Testis (tissue), 2 donors: ENCODE data around the gene CDH10.

ENCODE experiments used
- CTCF ChIP-seq, 3 experiments: fragments of 450-650 bp in 2 of 3; fragments of 200-600 bp in 1 of 3; sonication (generic) in 1 of 3; IDR thresholded peaks; one replicate each; pipeline ENCODE4 v1.5.1; 2016 to 2019; ENCODE audit warnings: antibody characterized with exemption in 3 of 3, mild to moderate bottlenecking in 2 of 3, moderate library complexity in 1 of 3
- POLR2A ChIP-seq: fragments of 450-650 bp; IDR thresholded peaks from one replicate; pipeline ENCODE4 v1.6.1; 2017; ENCODE audit warnings: antibody characterized with exemption, mild to moderate bottlenecking, moderate library complexity

DNA sequence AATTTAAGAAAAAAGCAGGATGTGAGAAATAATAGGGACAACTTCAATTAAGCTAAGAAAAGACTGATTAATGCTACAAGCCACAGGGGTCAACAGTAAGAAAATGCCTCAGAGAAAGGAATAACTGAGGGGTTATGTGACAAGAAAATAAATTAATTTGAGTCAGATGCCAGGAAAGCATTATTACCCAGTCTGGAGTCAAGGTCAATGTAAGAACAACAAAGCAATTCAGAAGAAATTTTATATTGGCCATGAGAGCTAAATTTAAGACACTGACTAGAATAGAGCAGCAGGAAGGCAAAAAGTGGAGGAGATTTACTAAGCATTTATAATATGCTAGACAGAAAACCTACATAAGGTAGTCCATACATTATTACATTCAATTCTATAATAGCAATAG is 73.5 kb downstream of the CDH10 start:
- TF ChIP-seq CTCF (IDR thresholded peaks at IDR 0.05) (no peak), POLR2A (no peak)
